ENCODE data around the gene MGLL. TPM values are rescaled to one million over a fixed set of nuclear protein-coding genes. Genes with fewer than 3 reads are reported as not detected.

MGLL gene
- total RNA-seq, 1 experiment from 2014 or later: 0.94 TPM

- no peak for TF ChIP-seq STAT6 (CRISPR knock-in tag; conservative IDR thresholded peaks at IDR 0.05; ENCODE audit: low read depth)
- TF ChIP-seq ZBTB21 (CRISPR knock-in tag; IDR thresholded peaks at IDR 0.05; ENCODE audit: borderline replicate concordance): no peak
- no peak for TF ChIP-seq HMGA2 (CRISPR knock-in tag; IDR thresholded peaks at IDR 0.05)
Observed at GRCh38 chr3:127844326-127844942, 22.1 kb upstream of the MGLL start (continued).

DNA sequence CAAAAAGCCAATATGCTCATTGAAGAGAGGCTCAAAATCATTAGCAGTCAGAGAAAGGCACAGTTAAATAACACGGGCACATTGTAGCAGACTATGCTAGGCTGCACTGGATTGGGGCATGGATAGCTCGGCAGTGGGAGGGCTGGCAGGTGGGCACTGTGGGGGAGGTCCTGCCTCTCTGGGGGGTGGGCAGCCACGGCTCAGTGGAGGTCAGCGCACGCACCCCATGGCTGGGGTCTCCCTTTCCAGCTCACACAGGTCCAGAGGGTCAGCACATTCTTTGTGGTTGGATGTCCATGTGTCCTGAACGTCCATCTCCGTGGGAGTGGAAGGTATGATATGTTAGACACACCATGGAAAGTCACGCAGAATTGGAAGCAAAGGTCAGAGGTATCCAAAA, 18.4 kb upstream of the MGLL start:
- H3K9me3 Mint-ChIP-seq: peaks cover 13% of the 10 kb centered on the region
- no peak overlapping the region for H3K27ac Mint-ChIP-seq

More for the DNA sequence above, 18.4 kb upstream of the MGLL start:
- ChIA-PET CTCF (no interaction called here), POLR2A (no interaction called here)
- Mint-ChIP-seq H3K27me3 (ENCODE audit: low read depth) (no peaks in the 10 kb centered on the region), H3K4me3 (no peak overlapping the region), H3K36me3 (no peaks in the 10 kb centered on the region), H3K4me1 (peaks cover 3% of the 10 kb centered on the region; the same call in 1 of the 2 replicates)
- ATAC-seq (no peak), DNase-seq (ENCODE audit: low spot score) (no peak)
- TF ChIP-seq EMX1 (CRISPR knock-in tag; IDR thresholded peaks at IDR 0.05): no peak
- no peak for TF ChIP-seq SOX15 (CRISPR knock-in tag; IDR thresholded peaks at IDR 0.05)
- no peak for TF ChIP-seq MYBL2 (CRISPR knock-in tag; IDR thresholded peaks at IDR 0.05)
- no peak for TF ChIP-seq NFYB (CRISPR knock-in tag; conservative IDR thresholded peaks at IDR 0.05; ENCODE audit: low read depth)
- no peak for TF ChIP-seq E2F4 (CRISPR knock-in tag; IDR thresholded peaks at IDR 0.05; ENCODE audit: borderline replicate concordance, low read depth)
- no peak for TF ChIP-seq NFATC4 (CRISPR knock-in tag; IDR thresholded peaks at IDR 0.05)
- no peak for TF ChIP-seq TEAD4 (CRISPR knock-in tag; IDR thresholded peaks at IDR 0.05)
- TF ChIP-seq, protein P1, sequence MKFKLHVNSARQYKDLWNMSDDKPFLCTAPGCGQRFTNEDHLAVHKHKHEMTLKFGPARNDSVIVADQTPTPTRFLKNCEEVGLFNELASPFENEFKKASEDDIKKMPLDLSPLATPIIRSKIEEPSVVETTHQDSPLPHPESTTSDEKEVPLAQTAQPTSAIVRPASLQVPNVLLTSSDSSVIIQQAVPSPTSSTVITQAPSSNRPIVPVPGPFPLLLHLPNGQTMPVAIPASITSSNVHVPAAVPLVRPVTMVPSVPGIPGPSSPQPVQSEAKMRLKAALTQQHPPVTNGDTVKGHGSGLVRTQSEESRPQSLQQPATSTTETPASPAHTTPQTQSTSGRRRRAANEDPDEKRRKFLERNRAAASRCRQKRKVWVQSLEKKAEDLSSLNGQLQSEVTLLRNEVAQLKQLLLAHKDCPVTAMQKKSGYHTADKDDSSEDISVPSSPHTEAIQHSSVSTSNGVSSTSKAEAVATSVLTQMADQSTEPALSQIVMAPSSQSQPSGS (CRISPR knock-in tag; IDR thresholded peaks at IDR 0.05; ENCODE audit: borderline replicate concordance, low read depth): no peak
- TF ChIP-seq NR3C1 (CRISPR knock-in tag; conservative IDR thresholded peaks at IDR 0.05; ENCODE audit: low read depth): no peak
- no peak for TF ChIP-seq CREB1 (CRISPR knock-in tag; IDR thresholded peaks at IDR 0.05)
- no peak for TF ChIP-seq CTCF (IDR thresholded peaks at IDR 0.05)
- TF ChIP-seq SP1 (CRISPR knock-in tag; conservative IDR thresholded peaks at IDR 0.05): no peak
- no peak for TF ChIP-seq ZNF232 (CRISPR knock-in tag; IDR thresholded peaks at IDR 0.05)
- TF ChIP-seq USF2 (CRISPR knock-in tag; IDR thresholded peaks at IDR 0.05): no peak
- TF ChIP-seq ZNF416 (CRISPR knock-in tag; IDR thresholded peaks at IDR 0.05): no peak
- no peak for TF ChIP-seq CBFB (CRISPR knock-in tag; IDR thresholded peaks at IDR 0.05; ENCODE audit: low read depth)
